GM12865 (cell line): ENCODE data around the gene WNT7B.

Source experiments
- DNase-seq: peaks from one replicate; pipeline ENCODE4 v3.0.0; 2010; ENCODE audit warnings: low read depth
- H3K4me3 ChIP-seq: 2 replicates; pipeline ENCODE4 v1.5.1; 2011; ENCODE audit warnings: mild to moderate bottlenecking, low read depth, low read length, control low read depth
- CTCF ChIP-seq: IDR thresholded peaks from 2 replicates; pipeline ENCODE4 v1.5.1; 2011; ENCODE audit warnings: low read length, control low read depth, low read depth, inconsistent platforms; ENCODE audit not compliant: insufficient read depth; ENCODE audit errors: missing control alignments

Gene WNT7B

GRCh38 chr22:45890351-45890635, 86.7 kb downstream of the WNT7B start:
- TF ChIP-seq CTCF: no peak
- no peak overlapping the region for H3K4me3 ChIP-seq
- DNase-seq: no peak

- DNase-seq: no peak
- H3K4me3 ChIP-seq: no peak overlapping the region
- no peak for TF ChIP-seq CTCF
Observed at GRCh38 chr22:45889539-45890350, 87.2 kb downstream of the WNT7B start.

- no peak for TF ChIP-seq CTCF
- no peak overlapping the region for H3K4me3 ChIP-seq
- DNase-seq: no peak
Observed at GRCh38 chr22:45889093-45889538, 87.8 kb downstream of the WNT7B start.

- DNase-seq: no peak
- H3K4me3 ChIP-seq: no peak overlapping the region
- no peak for TF ChIP-seq CTCF
Observed at GRCh38 chr22:45888221-45889092, 88.5 kb downstream of the WNT7B start.

GRCh38 chr22:45887202-45888131, 89.5 kb downstream of the WNT7B start:
- no peak for DNase-seq
- TF ChIP-seq CTCF: no peak
- H3K4me3 ChIP-seq: no peak overlapping the region

- no peak for DNase-seq
Observed at GRCh38 chr22:45886540-45886939, 90.4 kb downstream of the WNT7B start.

More at GRCh38 chr22:45886540-45886939, 90.4 kb downstream of the WNT7B start:
- TF ChIP-seq CTCF: no peak
- no peak overlapping the region for H3K4me3 ChIP-seq
